ENCODE data around the gene POLDIP2.
"Not testable (repeated sequence)": the region's sequence is repeated elsewhere in the genome, so short reads cannot be mapped to it uniquely, and the experiment has no call there.

POLDIP2 gene

DNA sequence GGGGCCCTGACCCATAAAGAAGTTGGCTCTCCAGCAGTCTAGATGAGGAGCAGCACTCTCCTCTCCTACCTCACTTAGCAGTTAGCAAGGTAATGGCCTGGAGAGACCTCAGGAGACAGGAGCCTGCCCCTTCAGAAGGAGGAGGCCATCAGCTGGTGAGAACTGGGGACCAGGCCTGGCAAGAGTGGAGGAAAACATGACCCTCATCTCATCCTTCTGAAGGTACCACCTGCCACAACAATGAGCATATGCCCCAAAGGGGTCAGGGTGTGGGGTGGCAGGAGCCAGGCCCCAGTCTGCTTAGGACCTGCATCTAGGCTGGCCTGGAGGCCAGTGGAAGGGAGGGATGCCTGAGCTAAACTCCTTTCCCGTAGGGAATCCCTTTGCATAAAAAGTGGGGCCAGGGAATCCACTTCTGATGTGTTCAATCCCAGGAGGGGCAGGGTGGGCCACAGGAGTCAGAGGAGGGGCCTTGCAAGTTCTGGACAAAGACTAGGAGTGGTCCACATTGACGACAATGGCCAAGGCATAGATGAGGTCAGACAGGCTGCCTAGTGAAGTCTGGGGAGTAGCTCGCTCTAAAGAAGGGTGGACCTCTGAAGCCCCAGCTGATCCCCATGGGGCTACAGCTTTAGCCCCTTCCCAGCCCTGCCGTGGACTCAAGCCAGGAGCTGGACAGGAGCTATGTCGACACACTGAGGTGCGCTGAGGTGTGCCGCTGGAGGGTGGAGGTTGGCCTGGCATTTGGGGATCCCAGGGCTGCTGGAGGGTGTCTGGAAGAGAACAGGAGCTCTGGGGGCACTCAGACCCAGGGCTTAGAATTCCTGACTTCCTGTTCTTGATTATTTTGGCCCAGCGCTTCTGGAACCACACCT lies 6.7 kb upstream of the POLDIP2 start:
- DNase-seq, result no peak

DNA sequence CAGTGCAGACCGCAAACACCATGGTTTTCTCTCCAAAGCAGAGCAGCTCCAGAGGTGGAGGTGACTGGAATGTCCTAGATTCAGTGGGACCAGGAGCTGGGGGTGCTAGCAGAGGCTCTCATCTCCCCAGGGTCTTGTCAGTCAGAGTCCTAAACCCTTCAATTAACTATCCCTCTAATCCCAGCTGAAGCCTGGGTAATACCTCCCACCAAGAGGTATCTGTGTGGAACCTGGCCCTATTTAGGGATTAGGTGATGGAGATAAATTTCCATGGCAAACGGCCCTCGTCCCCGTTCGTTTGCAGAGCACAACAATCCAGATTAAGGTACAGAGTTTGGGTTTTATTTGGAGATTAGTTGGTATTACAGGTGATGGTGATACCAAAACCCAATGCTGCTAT lies 5.9 kb upstream of the POLDIP2 start:
- no peak for DNase-seq

DNA sequence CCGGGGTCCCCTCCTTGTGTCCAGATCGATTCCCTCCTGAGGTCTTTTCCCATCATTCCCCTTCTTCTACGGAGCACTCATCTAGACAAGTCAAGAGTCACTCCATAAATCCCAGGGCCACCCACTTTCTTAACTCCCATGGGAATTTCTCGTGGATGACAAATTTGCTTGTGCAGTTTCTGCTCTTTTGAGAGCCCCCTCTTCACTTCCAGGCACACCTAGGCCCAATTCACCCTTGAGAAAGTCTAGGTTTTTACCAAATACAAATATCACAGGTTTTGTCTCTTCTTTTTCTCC lies 522 bp upstream of the POLDIP2 start:
- DNase-seq, result no peak

DNA sequence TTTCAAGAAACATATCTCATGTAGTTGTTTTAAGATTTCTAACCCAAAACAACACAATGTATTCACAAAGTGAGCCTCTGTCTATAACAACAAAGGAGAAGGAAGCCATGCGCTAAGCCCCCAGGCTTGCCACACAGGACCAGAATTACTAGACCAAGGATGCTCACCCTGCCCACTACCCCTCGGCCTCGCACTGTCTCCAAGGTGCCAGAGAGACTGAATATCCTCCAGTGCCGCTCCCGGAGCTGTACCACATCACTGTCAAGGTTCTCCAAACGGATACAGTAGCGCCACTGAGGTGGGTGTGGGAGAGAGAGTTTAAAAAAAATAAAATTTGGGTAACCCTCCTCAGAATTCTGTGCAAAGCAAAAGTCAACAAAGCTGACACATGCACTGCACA lies 7.1 kb downstream of the POLDIP2 start:
- DNase-seq, result no peak

DNA sequence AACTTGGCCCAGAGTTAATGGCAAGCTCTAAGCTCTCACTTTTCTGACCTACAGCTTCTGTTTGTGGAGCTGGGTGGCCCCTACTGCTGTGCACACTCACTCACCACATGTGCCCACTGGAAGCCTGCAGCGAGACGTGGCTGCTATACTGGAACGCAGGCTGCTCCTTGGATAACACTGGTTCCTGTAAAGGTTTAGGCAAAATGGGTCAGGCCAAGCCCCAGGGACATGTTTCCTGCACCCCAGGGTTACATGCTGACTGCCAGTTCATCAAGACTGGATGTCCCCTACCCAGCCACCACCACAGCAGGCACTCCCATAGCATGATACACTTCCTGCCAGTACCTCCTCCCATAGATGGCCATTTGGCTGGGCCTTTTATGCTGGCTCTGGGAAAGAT lies 8.3 kb downstream of the POLDIP2 start:
- DNase-seq, result no peak

DNA sequence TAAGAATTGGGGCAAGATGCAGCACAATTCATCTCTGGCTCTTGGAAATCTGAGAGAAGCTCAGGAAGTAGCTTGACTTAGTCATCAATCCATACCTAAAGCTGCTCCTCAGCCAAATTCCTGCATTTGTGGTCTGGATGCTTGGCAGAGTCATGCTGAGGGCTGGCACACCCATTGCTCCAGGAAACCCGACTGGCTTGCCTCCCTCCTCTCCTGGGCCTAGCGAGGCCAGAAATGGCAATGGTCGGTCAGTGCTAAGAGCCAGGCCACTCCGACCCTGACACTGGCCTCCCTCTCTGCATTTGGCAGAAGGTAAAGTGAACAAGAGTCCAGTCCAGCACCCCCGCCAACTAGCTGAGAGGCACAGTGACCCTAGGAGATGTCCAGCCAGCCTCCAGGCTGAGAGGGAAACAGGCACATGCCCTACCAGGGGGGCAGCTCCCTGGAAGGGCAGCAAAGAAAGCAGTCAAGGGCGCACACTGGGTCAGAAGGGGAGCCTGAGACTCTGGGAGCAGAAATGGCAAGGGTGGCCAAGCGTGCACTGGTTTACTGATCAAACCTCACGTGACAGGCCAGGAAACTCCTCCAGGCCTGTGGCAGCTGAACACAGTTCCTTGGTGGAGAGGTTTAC lies 10.0 kb downstream of the POLDIP2 start:
- peak; percentile 71 for DNase-seq

DNA sequence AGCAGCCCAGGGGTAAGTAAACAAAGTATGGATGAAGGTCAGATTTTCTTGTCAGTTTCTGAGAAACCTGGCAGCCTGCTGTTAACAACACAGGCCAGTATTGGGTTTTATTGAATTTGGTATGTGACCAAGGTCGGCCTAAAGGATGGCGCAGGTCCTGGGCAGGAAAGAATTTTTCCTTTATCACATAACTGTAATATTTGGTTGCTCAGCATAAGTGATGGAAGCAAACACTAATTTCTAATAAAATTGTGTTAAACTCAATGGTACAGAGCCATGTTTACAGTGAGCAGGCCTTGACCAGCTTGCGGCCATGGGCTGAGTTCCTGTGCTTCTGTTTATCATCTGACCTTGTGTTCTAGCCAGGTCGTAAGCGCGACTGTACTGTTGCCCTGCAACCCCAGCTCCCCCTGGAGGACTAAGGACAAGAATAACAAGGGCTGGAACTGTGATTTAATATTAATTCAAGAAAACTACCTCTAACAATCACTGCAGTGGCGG lies 10.5 kb downstream of the POLDIP2 start:
- no peak for DNase-seq

DNA sequence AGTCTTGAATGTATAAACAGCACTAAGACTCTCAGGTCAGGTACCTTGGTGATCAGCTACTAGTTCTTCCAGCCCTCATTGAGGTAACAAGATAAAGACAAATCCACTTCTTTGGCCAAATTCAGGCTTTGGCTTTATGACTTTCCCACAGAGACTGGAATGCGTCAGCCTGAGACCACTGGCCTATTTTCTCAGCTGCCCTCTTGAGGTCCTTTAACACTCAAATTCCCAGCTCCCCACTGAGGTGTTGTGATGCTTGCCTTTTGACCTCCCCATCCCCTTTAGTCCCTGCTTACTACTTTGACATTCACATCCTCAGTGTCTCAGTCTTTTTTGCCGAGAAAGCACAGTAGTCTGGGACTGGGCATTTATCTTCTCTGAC lies 11.1 kb downstream of the POLDIP2 start:
- DNase-seq, result no peak

DNA sequence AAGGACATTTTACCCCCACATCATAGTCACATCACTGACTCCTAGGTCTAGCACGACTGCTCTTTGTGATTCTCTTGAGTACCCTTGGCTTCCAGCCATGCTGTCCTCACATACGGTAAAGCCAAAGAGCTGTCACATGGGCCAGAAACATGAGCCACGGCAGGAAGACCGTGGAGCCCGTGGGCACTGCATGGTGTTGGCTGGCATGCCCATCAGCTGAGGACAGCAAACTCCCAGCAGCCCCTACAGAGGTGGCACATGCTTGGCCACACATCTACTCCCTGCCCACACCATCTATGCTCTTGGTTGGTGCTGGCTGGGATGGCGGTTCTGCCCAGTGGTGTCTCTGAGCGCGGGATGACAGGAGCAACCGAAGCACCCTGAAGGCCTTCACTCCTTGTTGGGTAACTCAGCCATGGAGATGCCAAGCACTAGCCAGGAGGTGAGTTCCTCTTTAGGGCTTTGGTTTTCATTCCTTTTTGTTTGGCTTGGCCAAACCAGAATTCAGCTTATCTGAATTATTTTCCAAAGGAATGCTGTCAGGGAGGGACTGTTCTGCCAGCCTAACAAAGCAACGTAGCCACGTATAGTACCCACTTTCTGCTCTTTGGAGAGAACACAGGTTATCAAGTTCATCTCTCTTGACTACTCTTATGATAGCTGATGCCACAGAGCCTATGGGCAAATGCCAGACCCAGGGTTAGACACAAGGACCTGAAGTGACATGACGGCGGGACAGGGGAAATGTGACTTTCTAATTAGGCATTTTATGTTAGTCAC lies 11.7 kb downstream of the POLDIP2 start:
- DNase-seq, result no peak

DNA sequence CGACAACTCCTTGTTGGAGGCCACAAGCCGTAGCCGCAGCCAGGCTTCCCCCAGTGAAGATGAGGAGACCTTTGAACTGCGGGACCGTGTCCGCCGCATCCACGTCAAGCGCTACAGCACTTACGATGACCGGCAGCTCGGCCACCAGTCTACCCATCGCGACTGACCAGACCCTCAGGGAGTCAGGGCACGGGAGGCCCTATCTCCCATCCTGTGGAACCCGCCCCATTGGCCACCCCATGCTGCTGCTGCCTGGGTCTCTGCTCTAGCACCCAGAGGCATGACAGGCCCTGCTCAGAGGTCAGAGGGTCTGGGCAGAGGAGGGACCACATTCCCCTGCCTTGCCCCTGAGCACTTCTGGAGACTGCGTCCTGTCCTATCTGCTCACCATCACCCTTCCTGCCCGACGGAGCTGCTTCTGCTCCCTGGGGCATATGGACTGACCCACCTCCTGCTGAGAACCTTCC lies 12.9 kb downstream of the POLDIP2 start:
- DNase-seq, result no peak

DNA sequence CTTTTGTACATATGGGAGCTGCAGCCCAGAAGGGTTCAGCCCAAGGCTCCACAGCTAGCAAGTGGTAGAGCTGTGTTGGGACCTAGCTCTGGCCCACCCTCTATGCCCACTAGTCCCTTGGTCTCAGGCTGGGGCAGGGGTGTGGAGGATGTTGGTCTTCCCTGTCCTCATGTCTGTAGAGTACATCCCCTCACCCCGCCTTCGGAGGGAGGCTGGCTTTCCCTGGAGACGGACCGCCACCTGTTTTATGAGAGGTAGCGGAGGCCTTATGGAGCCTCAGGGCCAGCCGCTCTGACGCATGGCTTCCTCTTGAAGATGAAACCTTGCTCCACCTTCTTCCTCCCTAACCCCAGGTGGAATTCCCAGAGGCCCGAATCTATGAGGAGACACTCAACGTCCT lies 13.3 kb downstream of the POLDIP2 start:
- no peak for DNase-seq

DNA sequence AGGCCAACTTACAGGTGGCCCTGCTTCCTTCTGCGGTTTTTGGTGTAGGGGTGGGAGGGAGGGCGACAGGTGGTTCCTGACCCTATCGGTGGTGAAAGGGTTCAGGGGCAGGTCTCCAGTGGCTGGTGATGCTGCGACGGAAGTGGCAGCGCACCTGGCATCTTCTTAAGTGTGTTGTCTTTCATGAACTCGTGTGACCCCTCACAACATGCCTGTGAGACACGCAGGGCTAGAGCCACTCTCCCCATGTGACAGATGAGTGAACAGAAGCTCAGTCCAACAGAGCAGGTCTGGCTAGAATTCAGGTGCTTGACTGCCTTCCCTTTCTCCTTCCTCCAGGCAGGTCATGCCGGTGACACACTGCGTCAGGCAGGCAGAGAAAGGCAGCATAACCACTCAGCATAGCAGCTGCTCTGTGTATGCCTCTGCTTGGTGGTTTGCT lies 13.8 kb downstream of the POLDIP2 start:
- DNase-seq, result no peak

DNA sequence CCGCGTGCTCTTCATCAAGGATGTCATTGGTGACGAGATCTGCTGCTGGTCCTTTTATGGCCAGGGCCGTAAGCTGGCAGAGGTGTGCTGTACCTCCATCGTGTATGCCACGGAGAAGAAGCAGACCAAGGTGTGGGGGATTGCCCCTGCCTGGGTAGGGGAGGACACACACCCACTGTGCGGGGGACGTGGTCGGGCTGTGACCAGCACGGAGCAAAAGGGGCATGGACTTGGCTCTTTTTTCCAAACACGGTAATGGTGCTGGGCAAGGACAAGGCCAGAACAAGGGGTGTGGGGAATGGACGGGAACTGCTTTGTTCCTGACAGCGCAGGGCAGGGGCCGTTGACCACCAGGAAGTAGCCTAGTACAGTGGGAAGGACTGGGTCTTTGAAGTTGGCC lies 15.0 kb downstream of the POLDIP2 start:
- no peak for DNase-seq

DNA sequence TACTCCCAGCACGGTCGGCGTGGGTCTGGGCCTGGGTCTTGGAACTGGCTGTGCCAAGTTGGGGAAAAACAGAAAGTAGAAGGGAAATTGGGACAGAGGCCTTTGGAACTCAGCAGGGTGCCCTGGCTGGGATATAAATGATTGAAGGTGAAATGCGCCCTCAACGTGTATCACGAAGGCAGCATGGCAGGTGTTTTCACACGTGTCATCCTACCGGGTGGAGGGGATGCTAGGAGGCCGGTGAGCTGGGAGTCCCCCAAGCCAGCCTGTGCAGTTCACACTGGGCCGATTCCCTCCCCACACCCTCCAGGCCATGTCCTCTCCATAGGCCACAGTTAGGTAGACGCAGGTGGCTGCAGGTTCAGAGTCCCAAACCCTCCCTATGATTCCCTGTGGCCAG lies 15.8 kb downstream of the POLDIP2 start:
- DNase-seq, result no peak

DNA sequence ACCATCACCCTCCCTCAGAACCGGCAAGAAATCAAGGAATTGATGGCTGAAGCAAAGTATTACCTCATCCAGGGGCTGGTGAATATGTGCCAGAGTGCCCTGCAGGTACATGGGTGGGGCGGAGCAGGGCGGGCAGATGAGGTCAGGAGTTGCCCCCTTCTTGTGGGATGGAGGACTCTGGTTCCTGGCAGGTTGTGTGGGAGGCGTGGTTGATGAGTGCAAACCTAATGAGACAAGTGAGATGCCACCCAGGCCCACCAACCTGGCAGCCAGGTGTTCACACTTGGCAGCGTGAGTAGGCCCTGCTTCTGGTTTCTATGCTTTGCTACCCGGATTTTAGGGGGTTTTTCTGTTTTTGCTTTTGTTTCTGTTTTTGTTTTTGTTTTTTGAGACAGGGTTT lies 17.0 kb downstream of the POLDIP2 start:
- DNase-seq, result no peak

DNA sequence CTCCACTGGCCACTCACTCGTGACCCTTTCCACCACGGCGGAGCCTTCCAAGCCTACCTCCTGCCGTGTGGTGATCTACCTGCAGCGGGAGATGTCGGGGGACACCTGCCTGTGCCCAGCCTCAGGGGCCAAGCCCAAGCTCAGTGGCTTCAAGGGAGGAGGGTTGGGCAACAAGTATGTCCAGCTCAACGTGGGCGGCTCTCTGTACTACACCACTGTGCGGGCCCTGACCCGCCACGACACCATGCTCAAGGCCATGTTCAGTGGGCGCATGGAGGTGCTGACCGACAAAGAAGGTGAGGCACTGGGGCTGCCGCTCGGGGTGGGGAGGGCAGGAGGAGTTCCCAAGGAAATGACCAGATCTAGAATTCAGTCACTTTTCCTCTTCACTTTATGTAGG lies 17.9 kb downstream of the POLDIP2 start:
- no peak for DNase-seq

DNA sequence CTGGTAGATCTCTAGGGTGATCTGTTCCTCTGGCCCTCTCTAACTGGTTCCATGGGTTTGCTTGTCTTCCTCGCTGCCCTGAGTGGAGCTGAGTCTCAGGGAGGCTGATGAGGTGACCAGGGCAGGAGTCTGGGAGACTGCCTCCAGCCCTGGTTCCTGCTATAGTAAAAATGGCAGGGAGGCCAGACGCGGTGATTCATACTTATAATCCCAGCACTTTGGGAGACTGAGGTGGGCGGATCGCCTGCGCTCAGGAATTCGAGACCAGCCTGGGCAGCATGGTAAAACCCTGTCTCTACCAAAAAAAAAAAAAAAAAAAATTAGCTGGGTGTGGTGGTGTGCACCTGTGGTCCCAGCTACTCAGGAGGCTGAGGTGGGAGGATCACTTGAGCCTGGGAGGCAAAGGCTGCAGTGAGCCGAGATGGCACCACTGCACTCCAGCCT lies 18.5 kb downstream of the POLDIP2 start:
- not testable (repeated sequence) for DNase-seq

DNA sequence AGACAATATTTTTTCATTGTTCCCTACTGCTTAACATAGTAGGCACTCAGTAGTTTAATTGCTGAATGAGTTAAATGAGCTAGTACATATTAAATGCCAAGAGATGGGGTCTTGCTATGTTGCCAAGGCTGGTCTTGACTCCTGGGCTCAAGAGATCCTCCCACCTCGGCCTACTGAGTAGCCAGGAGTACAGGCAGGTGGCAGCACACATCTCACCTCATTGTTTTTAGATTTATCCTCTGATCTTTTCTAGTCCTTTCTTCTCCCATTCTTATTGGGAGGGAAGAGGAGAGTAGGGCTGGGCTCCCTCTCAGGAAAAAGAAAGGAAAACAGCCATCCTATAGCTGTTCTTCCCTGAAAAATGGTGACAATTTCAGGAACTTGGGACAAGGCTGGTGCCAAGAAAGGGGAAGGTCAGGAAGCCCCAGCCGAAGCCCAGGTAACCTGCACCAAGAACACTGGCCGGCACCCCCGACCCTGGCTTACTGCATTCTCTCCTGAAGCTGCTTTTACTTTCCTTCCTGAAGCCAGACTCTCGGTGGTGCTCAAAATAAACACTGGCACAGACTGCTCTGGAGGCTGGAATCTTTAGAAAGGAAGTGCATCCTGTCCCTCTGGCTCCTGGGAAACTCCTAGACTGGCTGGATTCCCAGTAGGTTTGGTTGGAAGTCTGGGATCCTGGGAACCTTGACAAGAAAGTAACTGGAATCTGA lies 19.1 kb downstream of the POLDIP2 start:
- no peak for DNase-seq

DNA sequence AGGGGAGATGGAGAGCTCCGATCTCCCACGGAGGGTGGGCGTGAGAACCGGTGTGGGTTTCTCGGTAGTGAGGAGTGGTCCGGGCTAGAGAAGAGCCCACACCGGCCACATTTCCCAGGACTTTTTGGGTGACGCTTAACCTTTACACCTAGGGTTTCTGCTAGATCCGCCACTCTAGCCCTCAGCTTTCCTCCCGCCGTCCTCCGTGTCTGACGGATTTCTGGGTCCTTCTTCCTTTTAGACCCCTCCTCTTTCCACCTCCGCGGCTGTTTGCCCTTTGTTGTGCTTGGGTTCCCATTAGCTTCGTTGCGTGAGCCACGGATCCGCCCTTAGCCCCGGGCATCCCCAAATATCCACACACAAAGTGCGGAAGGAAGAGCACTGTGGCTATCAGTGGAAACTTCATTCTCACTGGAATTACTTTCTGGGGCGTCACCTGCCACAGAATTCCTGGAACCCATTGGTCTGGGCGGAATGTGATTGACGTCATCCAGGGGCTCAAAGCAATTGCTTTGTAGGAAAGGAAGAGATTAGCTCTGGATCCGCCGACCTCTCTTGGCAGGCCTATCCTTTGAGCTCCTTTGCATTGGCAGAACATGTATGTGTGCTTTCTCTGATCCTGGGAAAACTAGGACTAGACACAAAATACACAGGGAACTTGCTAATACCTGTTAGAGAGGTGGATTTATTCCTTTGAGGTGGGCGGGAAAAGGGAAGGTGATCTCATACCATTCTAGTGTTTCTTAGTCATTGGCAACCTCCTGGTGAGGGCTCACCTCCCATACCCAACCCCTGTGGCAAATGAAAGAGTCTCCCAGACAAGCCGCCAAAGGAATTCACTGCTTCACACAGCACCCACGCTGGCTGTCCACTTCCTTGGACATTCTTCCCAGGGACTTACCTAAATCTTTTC lies 21.1 kb downstream of the POLDIP2 start:
- DNase-seq, result no peak

DNA sequence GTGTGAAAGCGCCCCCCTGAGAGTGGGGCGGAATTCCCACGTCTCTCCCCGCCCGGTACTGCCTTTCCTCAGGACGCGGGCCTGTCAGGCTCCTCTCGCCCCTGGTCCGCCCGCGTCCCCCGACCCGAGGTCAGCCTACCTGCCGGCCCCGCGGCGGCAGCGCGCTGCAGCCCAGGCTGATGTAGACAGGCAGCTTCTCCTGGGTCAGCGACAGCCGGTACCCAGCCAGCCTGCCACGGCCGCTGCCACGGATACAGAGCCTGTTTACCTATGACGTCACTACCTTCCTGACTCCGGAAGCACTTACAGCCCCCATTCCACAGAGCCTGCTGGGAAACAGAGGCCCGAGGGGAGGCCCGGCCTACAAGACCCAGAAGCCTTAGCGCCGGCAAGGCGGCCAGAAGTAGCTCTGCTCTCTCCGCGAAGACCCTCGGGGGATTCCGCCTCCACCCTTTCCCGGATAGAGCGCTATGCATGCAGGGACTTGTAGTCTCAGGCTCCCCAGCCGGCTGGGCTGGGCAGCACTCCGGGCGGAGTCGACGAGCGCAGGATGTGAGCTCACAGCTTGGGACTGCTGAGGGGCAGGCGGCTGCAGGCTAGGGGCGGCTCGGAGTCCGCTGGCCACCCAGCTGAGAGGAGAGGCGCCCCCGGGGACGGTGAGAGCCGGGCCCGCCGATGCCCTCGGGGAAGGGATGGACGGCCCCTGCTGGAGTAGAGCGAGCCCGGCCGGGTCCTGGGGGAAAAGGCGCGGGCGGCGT lies 21.9 kb downstream of the POLDIP2 start, which contains the start of the genes IFT20 and TNFAIP1:
IFT20 (minus strand) TSS at position 272 of the 758 bp plus-strand sequence. CDS start 3,487 bp downstream, outside the sequence.
TNFAIP1 (plus strand) TSS at position 561 of the 758 bp plus-strand sequence. CDS start 3,761 bp downstream, outside the sequence.
- peak; percentile 90 for DNase-seq
